ENCODE results near the gene MVB12B.
"Not testable (repeated sequence)": the region's sequence is repeated elsewhere in the genome, so short reads cannot be mapped to it uniquely, and the experiment has no call there.

Gene MVB12B

DNA sequence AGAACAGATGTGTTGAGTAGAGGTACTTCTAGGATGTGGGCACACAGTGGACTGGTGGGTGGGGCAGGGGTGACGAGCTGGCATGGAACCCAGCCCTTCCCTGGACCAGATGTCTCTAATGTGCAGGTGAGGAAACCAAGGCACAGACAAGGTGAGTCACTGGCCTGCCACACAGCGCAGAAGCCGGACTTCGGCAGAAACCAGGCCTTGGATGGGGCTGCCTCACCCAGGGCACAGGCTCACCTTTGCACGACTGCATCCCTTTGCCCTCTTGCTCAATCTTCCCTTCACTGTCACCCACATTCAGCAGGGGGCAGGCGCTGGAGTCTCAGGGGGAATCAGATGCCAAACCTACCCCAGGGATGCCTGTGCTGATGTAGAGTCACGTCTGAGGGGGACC, 221.7 kb downstream of the MVB12B start:
- DNase-seq: no peak

DNA sequence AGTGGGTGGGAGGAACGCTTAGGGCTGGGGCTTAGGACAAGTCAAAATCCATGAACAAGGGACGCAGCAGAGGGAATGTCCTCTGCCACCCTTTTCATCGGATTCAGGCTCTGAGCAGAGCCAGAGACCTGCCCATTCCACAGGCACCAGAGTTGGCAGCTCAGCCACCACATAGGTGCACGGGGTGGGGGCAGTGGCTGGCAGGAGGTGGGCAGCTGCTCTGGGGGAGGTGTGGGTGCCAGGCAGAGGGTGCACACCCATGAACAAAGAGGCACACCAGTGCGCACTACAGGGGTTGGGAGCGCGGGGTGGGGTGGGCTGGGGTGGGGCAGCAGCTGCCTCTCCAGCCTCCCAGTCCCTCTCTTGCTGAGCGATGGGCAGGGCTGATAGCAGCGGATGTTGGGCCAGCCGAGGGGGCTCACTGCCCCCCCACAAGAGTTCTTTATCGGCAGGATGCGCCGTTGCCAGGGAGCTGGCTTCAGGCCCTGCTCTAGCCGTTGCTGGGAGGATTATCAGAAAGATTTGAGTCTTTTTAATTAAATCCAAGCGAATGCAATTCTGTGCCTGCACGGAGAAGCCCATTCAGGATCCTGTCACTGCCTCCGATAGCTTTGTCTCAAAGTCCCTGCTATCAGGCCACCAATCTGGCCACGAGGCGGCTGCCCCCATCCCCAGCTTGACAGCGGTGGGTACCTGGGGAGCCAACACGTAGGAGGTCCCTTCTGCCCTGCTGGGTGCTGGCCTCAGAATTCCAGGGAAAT, 222.8 kb downstream of the MVB12B start:
- no peak for DNase-seq

DNA sequence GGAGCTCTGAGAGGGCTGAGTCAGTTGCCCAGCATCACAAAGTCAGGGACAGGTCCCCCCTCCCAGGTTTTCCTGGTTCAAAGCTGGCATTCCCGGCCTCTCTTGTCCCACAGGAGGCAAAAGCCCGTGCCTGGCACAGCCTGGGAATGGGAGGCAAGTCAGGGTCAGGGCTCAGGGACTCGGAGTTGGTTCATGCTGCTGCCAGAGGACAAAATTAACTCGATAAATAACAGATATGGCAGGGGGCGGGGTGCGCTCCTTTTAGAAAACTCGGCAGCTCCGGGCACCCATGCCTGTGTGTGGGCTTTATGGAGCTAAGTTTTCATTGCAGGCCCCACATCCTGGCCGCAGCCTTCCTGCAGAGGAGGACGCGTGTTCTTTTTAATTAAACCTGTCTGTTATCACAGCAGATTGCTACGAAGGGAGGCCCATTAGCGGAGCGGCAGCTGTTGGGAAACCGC, 224.3 kb downstream of the MVB12B start:
- DNase-seq: no peak

DNA sequence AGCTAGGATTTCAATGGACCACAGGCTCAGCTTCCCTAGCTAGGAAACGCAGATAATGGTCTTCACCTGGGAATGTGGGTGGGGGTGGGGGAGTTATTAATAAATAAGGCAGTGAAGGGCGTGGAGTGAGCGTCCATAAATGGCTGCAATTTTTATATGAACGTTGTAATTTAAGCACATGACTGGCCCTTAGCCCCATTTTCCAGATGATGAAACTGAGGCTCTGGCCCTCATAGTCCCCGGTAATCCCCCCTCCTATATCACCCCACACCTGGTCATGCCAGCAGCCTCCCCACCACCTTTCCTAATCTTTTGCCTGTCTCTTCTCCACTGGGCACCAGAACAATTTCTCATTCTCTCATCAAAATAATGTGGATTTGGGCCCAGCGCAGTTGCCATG, 225.2 kb downstream of the MVB12B start:
- DNase-seq: no peak

DNA sequence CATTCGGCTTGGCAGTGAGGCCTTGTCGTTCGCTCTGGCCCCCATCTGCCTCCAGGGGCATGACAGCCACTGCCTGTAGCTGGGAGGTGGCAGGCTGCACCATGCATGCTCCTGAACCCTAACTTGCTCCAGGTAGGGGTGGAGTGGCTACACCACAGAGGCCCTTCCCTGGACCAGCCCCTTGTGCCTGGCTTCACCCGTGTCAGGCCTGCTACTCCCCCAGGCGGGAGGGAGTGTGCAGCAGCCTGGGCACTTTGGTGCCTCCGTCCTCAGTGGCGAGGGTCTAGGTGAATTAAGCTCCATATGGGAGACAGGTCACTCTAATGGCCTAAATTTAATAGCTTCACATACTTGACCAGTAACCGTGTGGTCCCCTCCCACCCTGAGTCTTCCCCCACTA, 227.7 kb downstream of the MVB12B start:
- no peak for DNase-seq

DNA sequence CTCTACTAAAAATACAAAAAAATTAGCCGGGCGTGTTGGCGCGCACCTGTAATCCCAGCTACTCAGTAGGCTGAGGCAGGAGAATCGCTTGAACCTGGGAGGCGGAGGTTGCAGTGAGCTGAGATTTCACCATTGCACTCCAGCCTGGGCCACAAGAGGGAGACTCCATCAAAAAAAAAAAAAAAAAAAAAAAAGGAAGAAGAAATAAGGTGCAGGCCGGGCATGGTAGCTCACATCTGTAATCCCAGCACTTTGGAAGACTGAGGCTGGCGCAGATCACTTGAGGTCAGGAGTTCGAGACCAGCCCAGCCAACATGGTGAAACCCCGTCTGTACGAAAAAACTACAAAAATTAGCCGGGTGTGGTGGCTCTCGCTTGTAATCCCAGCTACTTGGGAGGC, 228.8 kb downstream of the MVB12B start:
- DNase-seq: not testable (repeated sequence)

All from fibroblast of skin of abdomen (primary cell).